H1 (cell line): Measurements from ENCODE around the gene CRPPA. TPM values are rescaled to one million over a fixed set of nuclear protein-coding genes. Genes with fewer than 3 reads are reported as not detected.

Experiments used
- CHD2 ChIP-seq: IDR thresholded peaks from 2 replicates; pipeline ENCODE4 v1.6.1; 2012; ENCODE audit warnings: low read length, improper control_type of control experiment
- GABPA ChIP-seq: IDR thresholded peaks from 2 replicates; pipeline ENCODE4 v1.6.1; 2011; ENCODE audit warnings: mild to moderate bottlenecking, low read length, moderate library complexity, borderline replicate concordance; ENCODE audit not compliant: insufficient read depth
- NANOG ChIP-seq: IDR thresholded peaks from 2 replicates; pipeline ENCODE4 v1.6.1; 2011; ENCODE audit warnings: low read length, low read depth, mild to moderate bottlenecking, inconsistent platforms; ENCODE audit not compliant: insufficient read depth, poor library complexity, severe bottlenecking
- SIRT6 ChIP-seq: IDR thresholded peaks from one replicate; pipeline ENCODE4 v1.7.1; 2012; ENCODE audit warnings: low read length, inconsistent platforms
- TCF12 ChIP-seq: IDR thresholded peaks from 2 replicates; pipeline ENCODE4 v1.6.1; 2011; ENCODE audit warnings: low read depth, mild to moderate bottlenecking, low read length
- YY1 ChIP-seq: IDR thresholded peaks from 2 replicates; pipeline ENCODE4 v1.6.1; 2011; ENCODE audit warnings: low read depth, mild to moderate bottlenecking, low read length
- polyA plus RNA-seq, 7 experiments: library from polyadenylated mRNA; depleted of rRNA in 3 of 7; stranded (reverse) in 5 of 7; unstranded in 2 of 7; fragments of >200 nt in 5 of 7; fragments of 200-250 nt in 2 of 7; gene quantifications; 1 replicate in 5 of 7; 2 replicates in 1 of 7; 4 replicates in 1 of 7; pipeline versions ENCODE4 v1.2.1 to v1.2.3, GENCODE V29; 2011 to 2013; ENCODE audit warnings: missing spikeins in 2 of 7, mixed read lengths in 2 of 7
- total RNA-seq: library from RNA; stranded (reverse); fragmentation: NEBNext Ultra II Directional; extraction: Animal tissue kit (Norgen Biotek cat#: 25700); gene quantifications from 2 replicates; pipeline ENCODE4 v1.2.1, GENCODE V29; 2021

CRPPA gene
- total and polyA plus RNA-seq, 2 of the 8 experiments (the other 6 are each of a cell fraction or from before 2014, with no cell fraction given) = 0.23 to 0.39 TPM

DNA sequence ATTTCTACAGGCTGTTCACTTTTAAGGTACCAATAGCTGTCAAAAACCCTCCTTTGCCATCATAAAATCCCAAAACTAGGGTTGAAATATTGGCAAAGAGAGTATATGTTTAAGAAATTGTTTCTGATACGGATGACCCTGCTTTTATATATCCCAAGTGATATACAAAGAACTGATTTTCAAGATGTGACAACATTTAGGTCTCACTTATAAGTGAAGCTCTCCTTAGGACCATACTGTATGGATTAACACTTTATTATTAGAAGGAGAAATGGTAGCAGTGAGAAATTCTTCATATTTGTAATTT is 11.0 kb upstream of the CRPPA start (continued):
- TF ChIP-seq NANOG = no peak
- TF ChIP-seq CHD2 = no peak
- no peak for TF ChIP-seq GABPA
- TF ChIP-seq TCF12 = no peak
- TF ChIP-seq SIRT6 = no peak
- no peak for TF ChIP-seq YY1
